ENCODE data around the gene MYH10. TPM values are rescaled to one million over a fixed set of nuclear protein-coding genes. Genes with fewer than 3 reads are reported as not detected.

Gene MYH10
- total and polyA plus RNA-seq, 9 of the 15 experiments (the other 6 are each of a cell fraction or from before 2014, with no cell fraction given), result 16.3 to 95.3 (median 39.7) TPM

GRCh38 chr17:8563981-8564602 lies 66.4 kb downstream of the MYH10 start (continued):
- TF ChIP-seq ZNF561 (CRISPR knock-in tag; conservative IDR thresholded peaks at IDR 0.05), result no peak
- TF ChIP-seq TCF15 (CRISPR knock-in tag; IDR thresholded peaks at IDR 0.05), result no peak
- no peak for TF ChIP-seq ZBTB43 (CRISPR knock-in tag; IDR thresholded peaks at IDR 0.05)
- TF ChIP-seq SAFB (IDR thresholded peaks at IDR 0.05; ENCODE audit: borderline replicate concordance, low read depth, low read length), result no peak
- TF ChIP-seq CBFB (CRISPR knock-in tag; IDR thresholded peaks at IDR 0.05), result no peak
- TF ChIP-seq ARID1B (IDR thresholded peaks at IDR 0.05), result no peak

GRCh38 chr17:8563024-8563776 lies 67.3 kb downstream of the MYH10 start:
- ATAC-seq (no peak), DNase-seq (ENCODE audit: extremely low read depth in 1 of 4, low spot score in 3 of 4) (no peak), FAIRE-seq (no peak)
- TF ChIP-seq GTF2E2 (tag; IDR thresholded peaks at IDR 0.05) (no peak), DIDO1 (tag; IDR thresholded peaks at IDR 0.05; ENCODE audit: low read depth) (no peak), ZNF785 (CRISPR knock-in tag; IDR thresholded peaks at IDR 0.05) (no peak)
- BruUV-seq (replicated peaks), result no TSS peak
- CTCF ChIA-PET (ENCODE audit: low intra/inter-chr PET ratio), result no interaction called here
- Histone ChIP-seq H3K9ac (ENCODE audit: insufficient read depth in 1 of 2, low read depth in 2 of 2, low read length in 2 of 2) (no peak overlapping the region), H4K20me1 (replicated peaks; ENCODE audit: control insufficient read depth, insufficient read depth, low read length) (no peaks in the 10 kb centered on the region), H3K9me3 (replicated peaks; ENCODE audit: control insufficient read depth, insufficient read depth, low read depth, low read length) (no peaks in the 10 kb centered on the region), H3K4me1 (replicated peaks in 1 of 2; ENCODE audit: control insufficient read depth in 2 of 2, insufficient read depth in 2 of 2, low read length in 2 of 2) (no peaks in the 10 kb centered on the region), H3K79me2 (ENCODE audit: control insufficient read depth, insufficient read depth, low read length) (no peaks in the 10 kb centered on the region), H3K36me3 (ENCODE audit: control insufficient read depth, insufficient read depth, low read length) (peaks cover 55% of the 10 kb centered on the region; the same call in 2 of the 3 replicates), H3K27me3 (ENCODE audit: control insufficient read depth in 2 of 2, insufficient read depth in 2 of 2, low read length in 2 of 2) (no peaks in the 10 kb centered on the region), H3K4me3 (no peak overlapping the region), H3K4me2 (ENCODE audit: insufficient read depth, low read length) (no peak overlapping the region), H2AFZ (ENCODE audit: low read depth, low read length) (no peak overlapping the region), H3K27ac (ENCODE audit: extremely low read depth, low read depth, low read length) (no peak overlapping the region), H3K9me1 (ENCODE audit: control insufficient read depth, insufficient read depth, low read length) (no peaks in the 10 kb centered on the region)
- WGBS (ENCODE audit: insufficient coverage, low coverage, missing lambda C conversion rate), result 72% methylated on average over 5 of the region's 5 CpGs
- intact Hi-C loops (cut with micrococcal nuclease) (no loop called here), in situ Hi-C loops (cut with MboI) (no loop called here)
- POLR2A ChIA-PET, result no interaction called here

All from K562 (cell line).